ENCODE data around the gene BCAS3.

- TF ChIP-seq CTCF (IDR thresholded peaks at IDR 0.05; ENCODE audit: low read length): no peak
- TF ChIP-seq EZH2 (IDR thresholded peaks at IDR 0.05; ENCODE audit: borderline replicate concordance, low read length): no peak
Measured at GRCh38 chr17:61321344-61321743, 643.7 kb downstream of the BCAS3 start.

Measured in OCI-LY1 (cell line).